K562 (cell line): ENCODE results near the gene NFATC4. TPM values are rescaled to one million over a fixed set of nuclear protein-coding genes. Genes with fewer than 3 reads are reported as not detected.
"Not testable (repeated sequence)": the region's sequence is repeated elsewhere in the genome, so short reads cannot be mapped to it uniquely, and the experiment has no call there.

ENCODE experiments used
- ATAC-seq: fragments of 200-7000 bp; cut with Tn5 transposase; 3 replicates; pipeline ENCODE4 v1.9.1; 2020; ENCODE audit warnings: moderate library complexity
- BruUV-seq: library from RNA; stranded (reverse); fragments of 400-500 nt; replicated peaks from 2 replicates; lab custom pipeline; 2021; lab: Mats Ljungman, UMichigan
- CTCF ChIA-PET: fragments of 300-600 bp; formaldehyde crosslinking; extraction: SDS; loops from one replicate; lab custom pipeline; 2021; ENCODE audit warnings: low intra/inter-chr PET ratio; lab: Yijun Ruan, JAX
- POLR2A ChIA-PET: fragments of 300-600, 350-650 bp; sonication (Branson Sonifier 250); formaldehyde crosslinking; extraction: SDS; loops from one replicate; lab custom pipeline; 2021; ENCODE audit warnings: antibody characterized with exemption, inconsistent platforms; lab: Yijun Ruan, JAX
- DNase-seq, 4 experiments: peaks; one replicate each; pipeline versions ENCODE4 v3.0.0 to v3.0.0-alpha.2; 2011 to 2018; ENCODE audit warnings: low spot score in 3 of 4, mixed read lengths in 3 of 4; ENCODE audit errors: extremely low read depth in 1 of 4
- FAIRE-seq: peaks from 2 replicates; lab custom pipeline; 2011; peaks lifted over from hg19 to GRCh38; lab: Jason Lieb, UNC
- H2AFZ ChIP-seq: 2 replicates; pipeline ENCODE4 v1.6.0; 2011; ENCODE audit warnings: low read depth, low read length, control low read depth, inconsistent platforms
- H3K27ac ChIP-seq: fragments of 200-600 bp; 3 replicates; pipeline ENCODE4 v1.8.0; 2011; ENCODE audit warnings: low read depth, mild to moderate bottlenecking, control low read depth, inconsistent platforms, low read length, moderate library complexity, mixed read lengths; ENCODE audit errors: extremely low read depth
- H3K27me3 ChIP-seq, 2 experiments: fragments of 300-600 bp in 1 of 2; 2 replicates in 1 of 2; 3 replicates in 1 of 2; pipeline versions ENCODE4 v1.6.0 to v1.8.0; 2011; ENCODE audit warnings: inconsistent platforms in 2 of 2, low read length in 2 of 2, mild to moderate bottlenecking in 1 of 2, mixed read lengths in 1 of 2, moderate library complexity in 1 of 2; ENCODE audit not compliant: control insufficient read depth in 2 of 2, insufficient read depth in 2 of 2
- H3K36me3 ChIP-seq: fragments of 300-600 bp; 3 replicates; pipeline ENCODE4 v1.8.0; 2011; ENCODE audit warnings: mild to moderate bottlenecking, low read length, inconsistent platforms; ENCODE audit not compliant: control insufficient read depth, insufficient read depth
- H3K4me1 ChIP-seq, 2 experiments: fragments of 200-600 bp in 1 of 2; replicated peaks in 1 of 2; 2 replicates in 1 of 2; 3 replicates in 1 of 2; pipeline versions ENCODE4 v1.5.1 to v1.8.0; 2011; ENCODE audit warnings: inconsistent platforms in 2 of 2, low read length in 2 of 2, mild to moderate bottlenecking in 1 of 2, mixed read lengths in 1 of 2, moderate library complexity in 1 of 2; ENCODE audit not compliant: control insufficient read depth in 2 of 2, insufficient read depth in 2 of 2
- H3K4me2 ChIP-seq: 2 replicates; pipeline ENCODE4 v1.6.1; 2011; ENCODE audit warnings: low read length, control low read depth, inconsistent platforms, mixed read lengths; ENCODE audit not compliant: insufficient read depth
- H3K4me3 ChIP-seq: fragments of 200-600 bp; sonication (generic), shearing (Covaris generic); 2 replicates; pipeline ENCODE4 v1.5.1; 2016; ENCODE audit warnings: control low read depth, inconsistent platforms
- H3K79me2 ChIP-seq: fragments of 200-600 bp; 3 replicates; pipeline ENCODE4 v1.8.0; 2011; ENCODE audit warnings: low read length, inconsistent platforms; ENCODE audit not compliant: control insufficient read depth, insufficient read depth
- H3K9ac ChIP-seq, 2 experiments: 2 replicates each; pipeline versions ENCODE4 v1.6.0 to v1.6.1; 2011; ENCODE audit warnings: low read depth in 2 of 2, low read length in 2 of 2, control low read depth in 1 of 2, inconsistent platforms in 1 of 2, mild to moderate bottlenecking in 1 of 2, mixed read lengths in 1 of 2; ENCODE audit not compliant: insufficient read depth in 1 of 2
- H3K9me1 ChIP-seq: one replicate; pipeline ENCODE4 v1.6.0; 2011; ENCODE audit warnings: inconsistent platforms, mild to moderate bottlenecking, low read length, moderate library complexity; ENCODE audit not compliant: control insufficient read depth, insufficient read depth
- H3K9me3 ChIP-seq: replicated peaks from 2 replicates; pipeline ENCODE4 v1.5.1; 2011; ENCODE audit warnings: low read depth, low read length, inconsistent platforms; ENCODE audit not compliant: control insufficient read depth, insufficient read depth
- H4K20me1 ChIP-seq: replicated peaks from 2 replicates; pipeline ENCODE4 v1.6.1; 2011; ENCODE audit warnings: low read length, inconsistent platforms, mixed read lengths; ENCODE audit not compliant: control insufficient read depth, insufficient read depth
- CXXC5 ChIP-seq: fragments of 250-450 bp; sonication (Bioruptor Pico); IDR thresholded peaks from 2 replicates; pipeline ENCODE4 v1.8.0; 2022; ENCODE audit warnings: inconsistent platforms, mild to moderate bottlenecking, moderate library complexity
- RBM25 ChIP-seq: fragments of 200-400 bp; formaldehyde crosslinking; IDR thresholded peaks from 2 replicates; pipeline ENCODE4 v1.6.1; 2018; ENCODE audit warnings: low read length, low read depth, moderate library complexity; ENCODE audit not compliant: severe bottlenecking
- WGBS: fragments of 100-300 bp; shearing (Covaris generic); methylation state at CpG from one replicate; pipeline ENCODE4 v1.1.6; 2016; ENCODE audit warnings: low coverage, mixed read lengths; ENCODE audit not compliant: insufficient coverage; ENCODE audit errors: missing lambda C conversion rate; 5-methylcytosine and 5-hydroxymethylcytosine counted together
- in situ Hi-C: fragments of 300-500 bp; cut with MboI; formaldehyde crosslinking; loops from 4 replicates; pipeline ENCODE4 v1.15.0; 2018; ENCODE audit warnings: inconsistent platforms, mixed read lengths
- intact Hi-C: fragments of 100-400 bp; cut with micrococcal nuclease; formaldehyde crosslinking; loops from 2 replicates; pipeline ENCODE4 v1.14.2; 2022
- polyA plus RNA-seq, 8 experiments: library from polyadenylated mRNA; depleted of rRNA in 4 of 8; stranded (reverse) in 5 of 8; unstranded in 3 of 8; fragments of >200 nt; fragmentation: Nextera tagmentation in 2 of 8; fragmentation: Illumina TruSeq in 1 of 8; extraction: Ambion mirVana in 2 of 8; extraction: Trizol in 1 of 8; gene quantifications; 2 replicates each; pipeline versions ENCODE4 v1.2.1 to v1.2.3, GENCODE V29; 2011 to 2014; ENCODE audit warnings: inconsistent platforms in 1 of 8, missing spikeins in 1 of 8
- total RNA-seq, 7 experiments: library from RNA; depleted of rRNA in 6 of 7; stranded (reverse); fragments of >200 nt in 6 of 7; fragmentation: Illumina TruSeq in 2 of 7; extraction: Trizol in 2 of 7; gene quantifications; 2 replicates each; pipeline versions ENCODE4 v1.2.1 to v1.2.3, GENCODE V29; 2011 to 2021; ENCODE audit warnings: low replicate concordance in 1 of 7

NFATC4 gene
- total and polyA plus RNA-seq, 9 of the 15 experiments (the other 6 are each of a cell fraction or from before 2014, with no cell fraction given): 0.25 to 3.8 (median 0.78) TPM; not detected in 1

- H3K27me3 ChIP-seq: no peaks in the 10 kb centered on the region; a peak in 1 of 5 replicates
- no peak overlapping the region for H3K4me2 ChIP-seq
- no peak overlapping the region for H3K27ac ChIP-seq
- POLR2A ChIA-PET: no interaction called here
- no peaks in the 10 kb centered on the region for H3K36me3 ChIP-seq
- ATAC-seq: no peak
- BruUV-seq: no TSS peak
- H4K20me1 ChIP-seq: no peaks in the 10 kb centered on the region
- CTCF ChIA-PET: no interaction called here
- no peaks in the 10 kb centered on the region for H3K9me1 ChIP-seq
- no peak overlapping the region for H3K4me3 ChIP-seq
- H3K9ac ChIP-seq: no peak overlapping the region
- no peaks in the 10 kb centered on the region for H3K79me2 ChIP-seq
- FAIRE-seq: no peak
- no peaks in the 10 kb centered on the region for H3K9me3 ChIP-seq
- intact Hi-C loops: no loop called here
- DNase-seq: no peak
- no peak overlapping the region for H2AFZ ChIP-seq
- WGBS: 64% methylated on average over 3 of the region's 5 CpGs
- no peak for TF ChIP-seq CXXC5 (CRISPR knock-in tag)
- peaks cover 0 to 3% of the 10 kb centered on the region in 2 experiments; a peak in 3 of 5 replicates for H3K4me1 ChIP-seq
- in situ Hi-C loops: no loop called here
Observed at GRCh38 chr14:24353559-24354481, 14.2 kb upstream of the NFATC4 start.

- H3K9me1 ChIP-seq, in situ Hi-C loops, H3K79me2 ChIP-seq, POLR2A ChIA-PET, H3K4me1 ChIP-seq, BruUV-seq, DNase-seq, H3K9ac ChIP-seq, intact Hi-C loops, ATAC-seq, H3K36me3 ChIP-seq, H3K4me3 ChIP-seq, FAIRE-seq, H3K9me3 ChIP-seq, H3K27me3 ChIP-seq, H2AFZ ChIP-seq, H3K4me2 ChIP-seq, H3K27ac ChIP-seq, H4K20me1 ChIP-seq, CTCF ChIA-PET: not testable (repeated sequence)
- TF ChIP-seq RBM25: peak; percentile 17
- WGBS: 7% methylated on average over 1 of the region's 3 CpGs
Observed at GRCh38 chr14:24354482-24354825, 13.5 kb upstream of the NFATC4 start.
